GM12878 (cell line): Measurements from ENCODE around the gene ACRBP. TPM values are rescaled to one million over a fixed set of nuclear protein-coding genes. Genes with fewer than 3 reads are reported as not detected.

Experiments used
- BHLHE40 ChIP-seq, 2 experiments: fragments of 450-650 bp in 1 of 2; IDR thresholded peaks; 2 replicates each; pipeline ENCODE4 v1.6.1; 2011 to 2017; ENCODE audit warnings: low read depth in 2 of 2, borderline replicate concordance in 1 of 2, improper control_type of control experiment in 1 of 2, low read length in 1 of 2, mild to moderate bottlenecking in 1 of 2
- BMI1 ChIP-seq: fragments of 450-650 bp; IDR thresholded peaks from 2 replicates; pipeline ENCODE4 v1.6.1; 2016; ENCODE audit warnings: mild to moderate bottlenecking, moderate library complexity, borderline replicate concordance
- CBX5 ChIP-seq: sonication (generic); IDR thresholded peaks from 2 replicates; pipeline ENCODE4 v1.6.1; 2016; ENCODE audit warnings: low read depth, moderate library complexity, mild to moderate bottlenecking, inconsistent platforms
- CEBPB ChIP-seq, 2 experiments: fragments of 150-350 bp in 1 of 2; IDR thresholded peaks; 2 replicates each; pipeline ENCODE4 v1.6.1; 2012 to 2014; ENCODE audit warnings: low read depth in 2 of 2, low read length in 2 of 2, borderline replicate concordance in 1 of 2, inconsistent platforms in 1 of 2
- CREB1 ChIP-seq: IDR thresholded peaks from 2 replicates; pipeline ENCODE4 v1.6.1; 2012; ENCODE audit warnings: low read depth, mild to moderate bottlenecking, inconsistent platforms
- EGR1 ChIP-seq, 2 experiments: IDR thresholded peaks; 1 replicate in 1 of 2; 2 replicates in 1 of 2; pipeline ENCODE4 v1.6.1; 2011 to 2012; ENCODE audit warnings: low read depth in 2 of 2, low read length in 2 of 2, borderline replicate concordance in 1 of 2, mild to moderate bottlenecking in 1 of 2, moderate library complexity in 1 of 2
- FOS ChIP-seq: IDR thresholded peaks from 3 replicates; pipeline ENCODE4 v1.6.1; 2011; ENCODE audit warnings: borderline replicate concordance; ENCODE audit not compliant: insufficient read length; ENCODE audit errors: extremely low read depth
- MEF2A ChIP-seq: IDR thresholded peaks from 2 replicates; pipeline ENCODE4 v1.6.1; 2011; ENCODE audit warnings: low read depth, mild to moderate bottlenecking, low read length, moderate library complexity; ENCODE audit not compliant: insufficient read depth
- MTA3 ChIP-seq: IDR thresholded peaks from 2 replicates; pipeline ENCODE4 v1.6.1; 2012; ENCODE audit warnings: low read length, inconsistent platforms, borderline replicate concordance
- MYC ChIP-seq: IDR thresholded peaks from 2 replicates; pipeline ENCODE4 v1.6.1; 2011; ENCODE audit warnings: mild to moderate bottlenecking, low read length, moderate library complexity, inconsistent platforms; ENCODE audit not compliant: insufficient read depth, insufficient replicate concordance, insufficient read length, severe bottlenecking
- NBN ChIP-seq: fragments of 450-650 bp; IDR thresholded peaks from 2 replicates; pipeline ENCODE4 v1.6.1; 2016
- POLR2A ChIP-seq: IDR thresholded peaks from 2 replicates; pipeline ENCODE4 v1.6.1; 2011; ENCODE audit warnings: low read depth, mild to moderate bottlenecking, low read length
- POLR2AphosphoS5 ChIP-seq: IDR thresholded peaks from 2 replicates; pipeline ENCODE4 v1.6.1; 2011; ENCODE audit warnings: mild to moderate bottlenecking, low read length, inconsistent platforms
- POU2F2 ChIP-seq: IDR thresholded peaks from 3 replicates; pipeline ENCODE4 v1.6.1; 2011; ENCODE audit warnings: low read depth, mild to moderate bottlenecking, low read length, borderline replicate concordance
- RFX5 ChIP-seq: IDR thresholded peaks from 2 replicates; pipeline ENCODE4 v1.6.1; 2011; ENCODE audit warnings: low read depth, low read length, improper control_type of control experiment
- SUZ12 ChIP-seq: fragments of 200-600 bp; sonication (generic); IDR thresholded peaks from one replicate; pipeline ENCODE4 v1.6.1; 2018; ENCODE audit warnings: antibody characterized with exemption, mild to moderate bottlenecking; ENCODE audit not compliant: unreplicated experiment
- TAF1 ChIP-seq: IDR thresholded peaks from 2 replicates; pipeline ENCODE4 v1.6.1; 2011; ENCODE audit warnings: mild to moderate bottlenecking, low read depth, low read length, borderline replicate concordance
- TCF12 ChIP-seq: IDR thresholded peaks from 2 replicates; pipeline ENCODE4 v1.6.1; 2011; ENCODE audit warnings: low read depth, mild to moderate bottlenecking, low read length
- ZSCAN29 ChIP-seq: fragments of 450-650 bp; IDR thresholded peaks from 2 replicates; pipeline ENCODE4 v1.6.1; 2017; ENCODE audit warnings: mild to moderate bottlenecking, moderate library complexity
- polyA plus RNA-seq, 11 experiments: library from polyadenylated mRNA; depleted of rRNA in 4 of 11; unstranded in 6 of 11; stranded (reverse) in 5 of 11; fragments of >200 nt; fragmentation: Nextera tagmentation in 4 of 11; fragmentation: Illumina TruSeq in 1 of 11; extraction: Ambion mirVana in 4 of 11; extraction: Trizol in 1 of 11; gene quantifications; 1 replicate in 1 of 11; 2 replicates in 10 of 11; pipeline versions ENCODE4 v1.2.1 to v1.2.3, GENCODE V29; 2011 to 2016; ENCODE audit warnings: inconsistent platforms in 2 of 11, missing spikeins in 2 of 11, low read depth in 1 of 11
- total RNA-seq, 4 experiments: library from RNA; depleted of rRNA in 3 of 4; stranded (reverse); fragments of >200 nt in 3 of 4; fragmentation: Illumina TruSeq in 1 of 4; extraction: Trizol in 1 of 4; gene quantifications; 2 replicates each; pipeline versions ENCODE4 v1.2.1 to v1.2.3, GENCODE V29; 2013 to 2021
- TF ChIP-seq, protein P1 (sequence below): IDR thresholded peaks from 2 replicates; pipeline ENCODE4 v1.6.1; 2012; ENCODE audit warnings: low read length, inconsistent platforms
- TF ChIP-seq, protein P2 (sequence below): IDR thresholded peaks from 2 replicates; pipeline ENCODE4 v1.6.1; 2011; ENCODE audit warnings: mild to moderate bottlenecking, low read depth, low read length, moderate library complexity; ENCODE audit not compliant: insufficient replicate concordance
- TF ChIP-seq, protein P3 (sequence below): fragments of 450-650 bp; conservative IDR thresholded peaks from 2 replicates; pipeline ENCODE4 v1.6.1; 2017; ENCODE audit warnings: mild to moderate bottlenecking, moderate library complexity
- TF ChIP-seq, protein P4 (sequence below): fragments of 450-650 bp; IDR thresholded peaks from 2 replicates; pipeline ENCODE4 v1.6.1; 2016; ENCODE audit warnings: mild to moderate bottlenecking

The ACRBP gene
- total and polyA plus RNA-seq, 10 of the 15 experiments (the other 5 are each of a cell fraction or from before 2014, with no cell fraction given) = 0.54 to 1.4 (median 0.87) TPM

DNA sequence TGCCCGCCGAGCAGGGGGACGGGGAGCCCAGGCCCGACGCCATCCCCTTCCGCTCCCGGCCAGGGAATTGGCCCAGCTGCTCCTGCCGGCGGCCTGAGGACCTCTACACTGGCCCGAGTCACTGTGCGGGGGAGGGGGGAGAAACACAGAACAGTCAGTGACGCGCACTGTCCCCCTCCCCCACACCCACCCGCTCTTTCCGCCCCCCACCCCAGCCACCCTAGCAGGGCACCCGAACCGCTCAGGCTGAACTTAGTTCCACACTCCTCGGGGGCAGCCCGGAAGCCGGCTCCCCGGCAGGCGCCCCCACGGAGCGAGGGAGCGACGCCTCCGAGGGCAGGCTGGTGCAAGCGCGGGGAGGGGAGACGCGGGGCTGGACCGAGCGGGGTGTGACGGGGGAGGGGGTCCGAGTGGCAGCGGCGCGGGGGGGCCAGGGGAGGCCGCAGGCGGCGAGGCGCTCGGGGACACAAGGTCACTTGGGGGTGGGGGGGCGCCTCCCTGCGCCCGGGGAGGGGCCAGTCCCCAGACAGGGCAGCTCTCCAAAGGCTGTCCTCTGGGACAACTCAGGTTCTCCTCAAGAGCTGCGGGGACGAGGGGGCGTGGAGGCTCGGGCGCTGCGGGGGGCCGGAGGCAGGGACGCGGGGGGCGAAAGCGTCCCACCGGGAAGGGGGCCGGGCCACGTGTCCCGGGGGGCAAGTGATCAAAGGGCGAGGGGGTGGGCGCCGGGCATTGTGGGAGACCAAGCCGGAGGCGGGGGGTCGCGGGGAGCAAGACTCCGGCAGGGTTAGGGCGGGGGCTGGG is 40.7 kb downstream of the ACRBP start (continued):
- TF ChIP-seq, protein P1, sequence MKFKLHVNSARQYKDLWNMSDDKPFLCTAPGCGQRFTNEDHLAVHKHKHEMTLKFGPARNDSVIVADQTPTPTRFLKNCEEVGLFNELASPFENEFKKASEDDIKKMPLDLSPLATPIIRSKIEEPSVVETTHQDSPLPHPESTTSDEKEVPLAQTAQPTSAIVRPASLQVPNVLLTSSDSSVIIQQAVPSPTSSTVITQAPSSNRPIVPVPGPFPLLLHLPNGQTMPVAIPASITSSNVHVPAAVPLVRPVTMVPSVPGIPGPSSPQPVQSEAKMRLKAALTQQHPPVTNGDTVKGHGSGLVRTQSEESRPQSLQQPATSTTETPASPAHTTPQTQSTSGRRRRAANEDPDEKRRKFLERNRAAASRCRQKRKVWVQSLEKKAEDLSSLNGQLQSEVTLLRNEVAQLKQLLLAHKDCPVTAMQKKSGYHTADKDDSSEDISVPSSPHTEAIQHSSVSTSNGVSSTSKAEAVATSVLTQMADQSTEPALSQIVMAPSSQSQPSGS = no peak
- TF ChIP-seq, protein P2, sequence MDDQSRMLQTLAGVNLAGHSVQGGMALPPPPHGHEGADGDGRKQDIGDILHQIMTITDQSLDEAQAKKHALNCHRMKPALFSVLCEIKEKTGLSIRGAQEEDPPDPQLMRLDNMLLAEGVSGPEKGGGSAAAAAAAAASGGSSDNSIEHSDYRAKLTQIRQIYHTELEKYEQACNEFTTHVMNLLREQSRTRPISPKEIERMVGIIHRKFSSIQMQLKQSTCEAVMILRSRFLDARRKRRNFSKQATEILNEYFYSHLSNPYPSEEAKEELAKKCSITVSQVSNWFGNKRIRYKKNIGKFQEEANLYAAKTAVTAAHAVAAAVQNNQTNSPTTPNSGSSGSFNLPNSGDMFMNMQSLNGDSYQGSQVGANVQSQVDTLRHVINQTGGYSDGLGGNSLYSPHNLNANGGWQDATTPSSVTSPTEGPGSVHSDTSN = no peak
- TF ChIP-seq CBX5 (no peak), MTA3 (no peak), CREB1 (peak; percentile 69), POLR2A (peak; percentile 74), BMI1 (no peak), TAF1 (0 out of 2 replicates have a peak, but pooled peaks have one; percentile 36), ZSCAN29 (no peak), MYC (no peak), RFX5 (no peak), TCF12 (0 out of 2 replicates have a peak, but pooled peaks have one; percentile 39), SUZ12 (no peak), POU2F2 (no peak), BHLHE40 (IDR thresholded peaks at IDR 0.05; ENCODE audit: borderline replicate concordance in 1 of 2, low read depth in 2 of 2, low read length in 1 of 2) (0 out of 4 replicates have a peak, but pooled peaks of 1 of the 2 experiments have one; percentile 5), NBN (peak; percentile 36; the same call in 1 of the 2 replicates), CEBPB (IDR thresholded peaks at IDR 0.05; ENCODE audit: borderline replicate concordance in 1 of 2, low read depth in 2 of 2, low read length in 2 of 2) (no peak), EGR1 (IDR thresholded peaks at IDR 0.05; ENCODE audit: borderline replicate concordance in 1 of 2, low read depth in 2 of 2, low read length in 2 of 2) (peak in 1 of 2 experiments; percentile 75; a peak in 1 of 3 replicates), POLR2AphosphoS5 (0 out of 2 replicates have a peak, but pooled peaks have one; percentile 40), FOS (no peak), MEF2A (no peak)
- TF ChIP-seq, protein P3, sequence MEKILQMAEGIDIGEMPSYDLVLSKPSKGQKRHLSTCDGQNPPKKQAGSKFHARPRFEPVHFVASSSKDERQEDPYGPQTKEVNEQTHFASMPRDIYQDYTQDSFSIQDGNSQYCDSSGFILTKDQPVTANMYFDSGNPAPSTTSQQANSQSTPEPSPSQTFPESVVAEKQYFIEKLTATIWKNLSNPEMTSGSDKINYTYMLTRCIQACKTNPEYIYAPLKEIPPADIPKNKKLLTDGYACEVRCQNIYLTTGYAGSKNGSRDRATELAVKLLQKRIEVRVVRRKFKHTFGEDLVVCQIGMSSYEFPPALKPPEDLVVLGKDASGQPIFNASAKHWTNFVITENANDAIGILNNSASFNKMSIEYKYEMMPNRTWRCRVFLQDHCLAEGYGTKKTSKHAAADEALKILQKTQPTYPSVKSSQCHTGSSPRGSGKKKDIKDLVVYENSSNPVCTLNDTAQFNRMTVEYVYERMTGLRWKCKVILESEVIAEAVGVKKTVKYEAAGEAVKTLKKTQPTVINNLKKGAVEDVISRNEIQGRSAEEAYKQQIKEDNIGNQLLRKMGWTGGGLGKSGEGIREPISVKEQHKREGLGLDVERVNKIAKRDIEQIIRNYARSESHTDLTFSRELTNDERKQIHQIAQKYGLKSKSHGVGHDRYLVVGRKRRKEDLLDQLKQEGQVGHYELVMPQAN = no peak; the same call in 1 of the 2 replicates
- TF ChIP-seq, protein P4, sequence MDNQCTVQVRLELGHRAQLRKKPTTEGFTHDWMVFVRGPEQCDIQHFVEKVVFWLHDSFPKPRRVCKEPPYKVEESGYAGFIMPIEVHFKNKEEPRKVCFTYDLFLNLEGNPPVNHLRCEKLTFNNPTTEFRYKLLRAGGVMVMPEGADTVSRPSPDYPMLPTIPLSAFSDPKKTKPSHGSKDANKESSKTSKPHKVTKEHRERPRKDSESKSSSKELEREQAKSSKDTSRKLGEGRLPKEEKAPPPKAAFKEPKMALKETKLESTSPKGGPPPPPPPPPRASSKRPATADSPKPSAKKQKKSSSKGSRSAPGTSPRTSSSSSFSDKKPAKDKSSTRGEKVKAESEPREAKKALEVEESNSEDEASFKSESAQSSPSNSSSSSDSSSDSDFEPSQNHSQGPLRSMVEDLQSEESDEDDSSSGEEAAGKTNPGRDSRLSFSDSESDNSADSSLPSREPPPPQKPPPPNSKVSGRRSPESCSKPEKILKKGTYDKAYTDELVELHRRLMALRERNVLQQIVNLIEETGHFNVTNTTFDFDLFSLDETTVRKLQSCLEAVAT = no peak
